NCI-H2196 treated with DMSO at 0.1 percent for 48 hours (cell line): Measurements from ENCODE around the gene SPG11.
"Not testable (repeated sequence)": the region's sequence is repeated elsewhere in the genome, so short reads cannot be mapped to it uniquely, and the experiment has no call there.

ENCODE experiments used
- DNase-seq: peaks from one replicate; lab custom pipeline; 2025; ENCODE audit not compliant: unreplicated experiment; lab: John Stamatoyannopoulos, UW

Gene SPG11

DNA sequence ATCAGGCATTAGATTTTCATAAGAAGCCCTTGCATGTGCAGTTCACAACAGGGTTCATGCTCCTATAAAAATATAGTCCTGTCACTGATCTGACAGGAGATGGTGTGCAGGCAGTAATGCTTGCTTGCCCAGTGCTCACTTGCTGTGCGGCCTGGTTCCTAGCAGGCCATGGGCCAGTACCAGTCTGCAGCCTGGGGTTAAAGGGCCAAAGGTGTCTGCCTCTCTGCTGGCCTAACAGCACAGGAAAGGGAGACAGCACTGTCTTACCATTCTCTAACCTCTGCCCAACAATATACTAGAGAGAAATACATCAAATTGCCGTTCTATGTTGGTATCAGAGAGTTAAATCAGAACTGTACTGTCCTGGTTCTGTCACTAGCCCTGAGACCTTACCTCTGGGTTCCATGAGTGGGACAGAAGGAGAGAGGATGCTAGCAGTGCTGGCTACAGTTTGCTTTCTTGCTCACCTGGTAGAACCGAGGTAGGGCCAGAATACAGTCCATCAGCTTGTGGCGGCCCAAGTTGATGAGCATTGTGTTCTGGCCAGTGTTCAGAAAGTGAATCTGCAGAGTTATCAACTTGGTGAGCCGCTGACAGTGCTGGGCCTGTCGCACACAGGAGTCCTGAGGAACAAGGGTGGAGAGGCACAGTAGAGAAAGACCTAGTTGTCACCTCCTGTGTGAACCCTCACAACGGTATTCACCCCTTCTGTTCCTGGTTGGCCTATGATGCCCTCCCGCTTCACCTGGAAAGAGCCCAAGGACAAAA lies 97.9 kb downstream of the SPG11 start:
- DNase-seq: no peak

DNA sequence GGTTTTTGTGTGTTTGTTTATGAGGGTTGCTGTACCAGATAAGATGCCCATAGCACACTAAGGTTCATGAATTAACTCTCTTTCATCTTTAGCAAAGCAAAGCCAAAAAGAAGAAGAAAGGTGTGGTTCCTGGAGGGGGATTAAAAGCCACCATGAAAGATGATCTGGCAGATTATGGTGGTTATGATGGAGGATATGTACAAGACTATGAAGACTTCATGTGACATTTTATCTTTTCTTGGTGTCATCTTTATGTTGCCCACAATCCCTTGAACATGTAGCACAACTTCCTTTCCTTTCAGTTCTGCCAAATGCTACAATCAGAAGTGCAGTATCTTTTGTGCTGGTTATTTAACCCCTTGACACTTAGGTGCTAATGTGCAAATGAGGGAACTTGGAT lies 102.5 kb downstream of the SPG11 start:
- not testable (repeated sequence) for DNase-seq

DNA sequence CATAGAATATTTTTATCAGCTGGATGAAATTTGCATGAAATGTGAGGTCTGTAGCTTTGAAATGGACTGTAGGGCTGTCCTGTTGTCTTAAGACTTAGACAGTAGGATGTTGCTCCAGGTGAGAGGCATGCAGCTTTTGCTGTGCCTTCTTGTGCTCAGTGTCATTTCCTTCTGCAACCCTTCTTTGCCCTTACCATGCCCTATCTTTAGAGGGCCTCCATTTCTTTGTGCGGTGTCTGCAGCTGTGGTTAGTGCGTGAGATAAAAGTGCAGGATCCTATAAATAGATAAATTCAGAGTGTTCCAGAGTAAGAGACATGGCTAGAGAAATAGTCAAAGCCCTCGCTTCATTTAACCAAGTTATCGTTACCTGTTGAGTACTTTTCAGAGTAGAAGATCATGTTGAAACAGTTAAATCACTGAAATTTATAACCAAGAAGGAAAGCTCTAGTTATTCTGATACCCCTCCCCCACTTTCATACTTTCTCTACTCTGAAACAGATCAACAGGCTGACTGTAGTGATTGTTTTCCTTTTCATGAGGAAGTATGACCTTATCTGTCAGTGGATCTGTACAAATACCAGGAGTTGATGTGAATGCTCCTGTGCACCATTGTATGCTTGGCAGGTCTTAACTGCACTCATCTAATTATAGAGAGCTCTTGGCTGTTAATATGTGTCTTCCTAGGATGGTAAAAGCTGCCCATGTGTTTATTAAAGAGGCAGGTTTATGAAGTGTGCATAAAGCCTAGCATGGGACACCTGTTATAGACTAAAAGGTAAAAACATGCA lies 108.3 kb downstream of the SPG11 start:
- DNase-seq: no peak

DNA sequence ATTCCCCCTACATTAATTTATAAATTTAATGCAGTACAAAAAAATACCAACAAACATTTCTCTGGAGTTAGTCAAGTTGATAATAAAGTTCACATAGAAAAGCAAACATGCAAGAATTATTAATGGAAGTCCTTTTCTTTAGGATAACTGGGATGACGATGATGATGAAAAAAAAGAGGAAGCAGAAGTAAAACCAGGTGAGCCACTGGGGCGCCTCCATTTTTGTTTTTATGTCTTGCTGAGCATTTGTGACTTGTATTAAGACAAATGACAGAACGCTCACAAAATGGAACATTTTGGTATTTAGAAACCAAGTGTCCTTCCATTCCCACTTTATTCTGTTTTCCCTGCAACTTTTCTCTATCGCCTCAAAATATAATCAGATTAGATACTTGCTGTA lies 112.7 kb downstream of the SPG11 start:
- no peak for DNase-seq

DNA sequence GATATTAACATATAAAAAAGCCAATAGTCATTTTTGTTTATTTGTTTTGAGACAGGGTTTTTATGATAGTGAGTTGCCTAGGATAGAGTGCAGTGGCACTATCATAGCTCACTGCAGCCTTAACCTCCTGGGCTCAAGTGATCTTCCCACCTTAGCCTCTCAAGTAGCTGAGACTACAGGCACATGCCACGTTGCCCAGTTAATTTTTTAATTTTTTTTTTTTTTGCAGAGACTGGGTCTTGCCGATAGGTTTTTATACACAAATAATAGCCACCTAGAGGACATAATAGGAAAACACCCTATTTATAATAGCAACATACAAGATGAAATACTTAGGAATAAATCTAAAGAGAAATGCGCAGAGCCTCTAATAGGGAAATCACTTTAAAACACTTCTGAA lies 113.2 kb downstream of the SPG11 start:
- DNase-seq: no peak

DNA sequence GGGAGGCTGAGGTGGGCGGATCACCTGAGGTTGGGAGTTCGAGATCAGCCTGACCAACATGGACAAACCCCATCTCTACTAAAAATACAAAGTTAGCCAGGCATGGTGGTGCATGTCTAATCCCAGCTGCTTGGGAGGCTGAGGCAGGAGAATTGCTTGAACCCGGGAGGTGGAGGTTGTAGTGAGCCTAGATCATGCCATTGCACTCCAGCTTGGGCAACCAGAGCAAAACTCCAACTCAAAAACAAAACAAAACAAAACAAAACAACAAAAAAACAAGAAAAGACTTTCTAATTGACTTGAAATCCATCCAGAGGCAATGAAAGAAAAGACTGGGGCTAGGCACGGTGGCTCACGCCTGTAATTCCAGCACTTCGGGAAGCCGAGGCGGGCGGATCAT lies 114.3 kb downstream of the SPG11 start:
- not testable (repeated sequence) for DNase-seq

DNA sequence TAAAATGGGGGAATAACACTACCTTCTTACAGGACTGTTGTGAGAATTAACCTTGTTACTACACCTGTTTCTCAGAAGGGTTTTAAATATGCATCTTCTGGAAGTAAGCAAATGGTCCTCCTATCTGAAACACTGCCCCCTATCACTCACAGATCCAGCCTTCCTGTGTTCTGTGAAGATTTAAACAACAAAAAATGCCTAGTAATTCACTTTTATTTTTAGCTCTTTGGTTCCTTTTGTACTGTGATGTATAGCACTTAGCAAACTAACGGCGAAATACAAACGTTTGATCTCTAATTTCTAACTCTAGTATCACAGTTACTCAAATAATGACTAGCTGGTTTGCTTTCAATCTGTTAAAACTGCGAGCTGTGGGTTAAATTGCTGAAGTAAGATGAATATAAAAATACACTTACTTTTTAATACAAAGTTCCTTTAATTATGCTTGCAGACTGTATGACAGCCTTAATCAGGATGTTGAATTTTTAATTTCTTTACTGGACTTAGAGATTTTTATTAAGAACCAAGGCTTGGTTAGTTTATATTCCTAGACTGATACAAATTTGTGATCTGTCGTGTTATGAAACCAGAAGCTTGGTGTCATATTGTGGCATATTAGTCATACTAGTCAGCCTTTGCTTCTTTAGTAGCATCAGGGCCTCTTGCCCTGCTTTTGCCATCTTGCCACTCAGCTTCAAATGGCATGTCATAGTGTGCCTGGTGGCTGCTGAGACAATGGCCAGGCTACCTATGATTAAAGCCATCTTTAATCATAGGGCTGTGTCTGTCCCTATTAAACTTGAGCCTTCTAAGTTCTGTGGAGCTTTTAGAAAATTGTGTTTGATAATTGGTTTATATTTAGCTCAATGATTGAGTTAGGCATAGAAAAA lies 117.3 kb downstream of the SPG11 start:
- no peak for DNase-seq

DNA sequence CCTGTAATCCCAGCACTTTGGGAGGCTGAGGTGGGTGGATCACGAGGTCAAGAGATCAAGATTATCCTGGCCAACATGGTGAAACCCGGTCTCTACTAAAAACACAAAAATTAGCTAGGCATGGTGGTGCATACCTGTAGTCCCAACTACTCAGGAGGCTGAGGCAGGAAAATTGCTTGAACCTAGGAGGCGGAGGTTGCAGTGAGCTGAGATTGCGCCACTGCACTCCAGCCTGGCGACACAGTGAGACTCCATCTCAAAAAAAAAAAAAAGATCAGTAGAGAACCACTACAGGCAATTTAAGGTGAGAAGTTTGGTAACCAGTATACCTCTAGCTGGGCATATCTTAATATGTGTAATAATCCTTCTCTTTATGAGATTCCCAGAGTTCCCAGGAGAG lies 118.7 kb downstream of the SPG11 start:
- not testable (repeated sequence) for DNase-seq

DNA sequence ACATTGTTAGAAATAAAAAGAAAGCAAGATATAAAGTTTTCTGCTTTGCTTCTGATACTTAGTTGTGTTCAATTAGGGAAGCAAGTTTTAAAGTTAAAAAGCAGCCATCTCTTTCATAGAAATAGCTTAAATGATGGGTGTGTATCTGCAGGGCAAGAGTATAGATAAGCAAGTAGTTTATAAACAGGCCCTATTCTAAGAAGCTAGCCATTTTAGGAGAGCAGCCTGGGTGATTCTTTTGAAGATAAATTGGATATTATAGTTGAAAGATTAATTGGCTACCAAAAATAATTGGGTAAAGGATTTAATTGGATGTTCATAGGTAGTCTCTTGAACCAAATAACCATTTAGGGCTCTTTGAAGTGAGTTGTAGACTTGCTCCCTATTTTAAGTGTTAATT lies 120.9 kb downstream of the SPG11 start:
- DNase-seq: no peak

DNA sequence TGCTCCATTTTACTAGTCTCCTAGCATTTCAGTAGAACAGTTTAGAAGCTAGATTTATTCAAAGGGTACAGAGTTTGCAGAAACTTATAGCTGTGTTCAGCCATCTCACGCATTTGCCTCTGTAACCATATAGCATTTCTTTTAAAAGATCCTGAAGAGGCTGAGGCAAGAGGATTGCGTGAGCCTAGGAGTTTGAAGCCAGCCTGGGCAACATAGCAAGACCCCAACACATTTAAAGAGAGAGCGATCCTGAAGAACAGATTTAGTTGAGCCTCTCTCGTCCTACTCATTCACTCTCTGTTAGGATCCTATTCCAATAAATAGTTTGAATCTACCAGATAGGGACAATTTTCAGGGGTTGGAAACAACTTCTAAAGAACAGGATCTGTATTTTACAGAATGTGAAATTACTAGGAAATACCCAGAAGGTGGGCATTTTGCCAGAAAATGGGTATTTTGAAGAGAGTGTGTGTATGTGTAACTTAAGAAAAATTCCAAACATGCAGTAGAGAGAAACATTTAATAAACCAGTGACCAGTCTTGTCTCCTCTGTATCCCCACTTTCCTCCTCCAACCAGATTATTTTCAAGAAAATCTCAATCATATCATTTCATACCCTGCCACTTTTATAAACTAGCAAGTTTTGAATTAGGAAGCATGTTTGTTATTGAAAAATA lies 122.0 kb downstream of the SPG11 start:
- DNase-seq: no peak

DNA sequence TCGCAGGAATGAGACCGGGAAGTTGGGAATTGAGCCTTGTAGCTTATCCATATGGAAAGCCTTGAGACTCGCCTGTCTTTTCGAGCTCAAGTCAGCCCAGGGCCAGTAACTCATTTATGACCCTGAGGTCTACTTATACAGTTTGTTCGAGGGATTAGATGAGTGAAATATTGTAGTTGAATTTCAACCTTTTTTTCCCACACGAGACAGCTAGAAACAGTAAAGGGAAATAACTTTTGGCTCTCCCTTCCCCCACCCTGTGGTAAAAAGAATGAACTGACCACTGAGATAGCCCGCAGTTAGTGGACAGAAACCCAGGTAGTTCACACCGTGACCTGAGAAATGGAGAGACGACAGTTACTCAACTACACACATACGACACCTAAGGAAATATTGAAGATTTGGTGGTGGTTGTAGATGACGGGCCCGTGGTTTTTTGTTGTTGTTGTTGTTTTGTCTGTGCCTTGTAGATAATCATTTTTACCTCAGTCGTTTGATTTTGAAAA lies 125.7 kb downstream of the SPG11 start:
- no peak for DNase-seq

DNA sequence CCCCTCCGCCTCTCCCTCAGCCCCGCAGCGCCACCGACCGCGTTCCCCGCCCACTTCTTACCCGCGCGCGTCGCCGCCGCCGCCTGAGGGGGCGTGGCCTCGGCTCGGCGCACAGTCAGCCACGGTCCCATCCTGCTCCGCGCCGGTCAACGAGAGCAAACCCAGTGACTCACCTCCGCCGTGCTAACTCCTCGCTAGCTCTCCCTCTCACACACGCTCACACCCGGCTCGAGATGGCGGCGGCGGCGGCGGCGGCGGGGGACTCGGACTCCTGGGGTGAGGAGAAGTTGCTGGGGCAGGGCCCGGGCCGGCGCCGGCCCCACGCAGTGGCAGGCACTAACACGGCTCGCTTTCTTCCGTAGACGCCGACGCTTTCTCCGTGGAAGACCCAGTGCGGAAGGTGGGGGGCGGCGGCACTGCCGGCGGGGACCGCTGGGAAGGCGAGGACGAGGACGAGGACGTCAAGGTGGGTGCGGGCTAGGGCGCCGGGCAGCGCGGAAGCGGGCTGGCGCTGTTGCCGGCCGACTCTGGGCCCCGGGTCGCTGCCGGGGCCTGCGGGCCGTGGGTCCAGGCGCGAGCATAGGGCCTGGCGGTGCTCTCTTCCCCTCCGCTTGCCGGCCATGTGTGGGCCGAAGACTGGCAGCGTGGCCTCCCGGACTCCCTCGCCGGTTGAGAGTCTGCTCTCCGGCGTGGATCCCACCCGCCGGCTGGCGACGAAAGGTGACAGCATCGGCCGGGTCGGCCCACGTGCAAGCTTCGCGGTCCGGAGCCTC lies 126.3 kb downstream of the SPG11 start, which contains the start of gene EIF3J:
Gene EIF3J (plus strand): TSS at position 186 of the 773 bp plus-strand sequence. CDS start 48 bp downstream, at position 234.
- peak; percentile 71 for DNase-seq

DNA sequence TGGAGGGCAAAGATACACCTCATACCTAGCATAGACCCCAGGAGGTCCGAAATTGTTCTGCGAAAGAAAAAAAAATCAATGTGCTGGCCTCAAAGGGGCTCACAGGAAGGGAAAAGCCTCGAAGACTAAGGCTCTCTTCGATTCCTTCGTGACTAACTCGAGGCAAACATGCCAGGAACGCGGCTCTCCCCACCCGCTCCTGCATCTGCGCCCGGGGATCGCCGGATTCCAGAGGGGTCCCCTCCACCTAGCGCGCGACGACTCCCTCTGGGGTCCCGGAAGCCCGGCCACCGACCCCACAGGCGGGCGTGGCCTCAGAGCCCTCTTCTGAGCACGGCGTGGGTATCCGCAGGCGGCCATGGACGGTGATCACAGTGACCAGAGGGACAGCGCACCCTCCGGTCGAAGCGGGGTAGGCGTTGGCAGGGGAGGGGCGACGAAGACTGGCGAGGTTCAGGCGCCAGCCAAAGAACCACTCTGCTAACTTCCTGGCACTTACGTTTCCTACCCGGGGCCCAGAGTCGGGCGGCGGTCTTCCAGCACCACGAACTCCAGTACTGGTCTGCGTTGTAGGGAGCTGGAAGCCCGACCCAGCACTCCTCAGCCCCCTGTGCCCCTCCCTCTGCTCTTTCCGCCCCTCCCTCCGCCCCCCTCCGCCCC lies 127.0 kb downstream of the SPG11 start:
- DNase-seq: peak; percentile 67

DNA sequence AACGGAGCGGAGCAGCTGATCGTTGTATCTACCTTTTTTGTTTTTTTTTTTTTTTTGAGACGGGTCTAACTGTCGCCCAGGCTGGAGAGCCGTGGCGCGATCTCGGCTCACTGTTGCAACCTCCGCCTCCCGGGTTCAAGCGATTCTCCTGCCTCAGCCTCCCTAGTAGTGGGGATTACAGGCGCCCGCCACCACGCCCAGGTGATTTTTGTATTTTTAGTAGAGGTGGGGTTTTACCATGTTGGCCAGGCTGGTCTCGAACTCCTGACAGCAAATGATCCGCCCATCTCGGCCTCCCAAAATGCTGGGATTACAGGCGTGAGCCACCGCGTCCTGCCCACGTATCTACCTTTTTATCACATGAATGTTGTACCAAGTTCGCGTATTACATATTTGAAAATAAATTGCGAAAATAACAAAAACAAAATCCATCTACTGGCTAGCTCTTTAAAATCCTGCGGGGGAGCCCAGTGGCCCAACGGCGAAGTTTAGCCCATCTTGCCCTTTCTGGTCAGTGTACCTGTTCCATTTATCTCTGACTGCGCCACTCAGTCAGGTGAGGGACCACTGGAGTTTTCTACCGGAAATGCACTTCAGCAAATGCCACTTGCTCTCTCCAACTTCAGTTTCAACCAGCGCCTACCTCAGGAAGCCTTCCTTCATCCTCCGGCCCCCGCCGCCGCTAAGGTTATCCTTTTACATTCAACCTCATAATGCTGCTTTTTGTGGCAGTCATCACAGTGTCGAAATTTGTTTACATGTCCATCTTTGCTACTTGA lies 127.8 kb downstream of the SPG11 start:
- no peak for DNase-seq

DNA sequence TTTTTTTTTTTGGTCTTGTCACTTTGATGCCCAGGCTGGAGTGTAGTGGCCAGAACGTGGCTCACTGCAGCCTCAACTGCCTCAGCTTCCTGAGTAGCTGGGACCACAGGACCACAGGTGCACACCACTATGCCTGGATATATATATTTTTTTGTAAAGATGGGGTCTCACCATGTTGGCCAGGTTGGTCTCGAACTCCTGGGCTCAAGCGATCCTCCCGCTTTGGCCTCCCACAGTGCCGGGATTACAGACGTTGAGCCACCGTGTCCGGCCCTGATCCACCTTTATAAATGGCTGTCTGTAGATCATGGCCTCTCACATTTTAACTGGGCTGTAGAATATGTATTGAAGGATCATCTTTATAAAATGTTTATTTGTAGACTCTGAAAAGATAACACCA lies 128.4 kb downstream of the SPG11 start:
- DNase-seq: no peak

DNA sequence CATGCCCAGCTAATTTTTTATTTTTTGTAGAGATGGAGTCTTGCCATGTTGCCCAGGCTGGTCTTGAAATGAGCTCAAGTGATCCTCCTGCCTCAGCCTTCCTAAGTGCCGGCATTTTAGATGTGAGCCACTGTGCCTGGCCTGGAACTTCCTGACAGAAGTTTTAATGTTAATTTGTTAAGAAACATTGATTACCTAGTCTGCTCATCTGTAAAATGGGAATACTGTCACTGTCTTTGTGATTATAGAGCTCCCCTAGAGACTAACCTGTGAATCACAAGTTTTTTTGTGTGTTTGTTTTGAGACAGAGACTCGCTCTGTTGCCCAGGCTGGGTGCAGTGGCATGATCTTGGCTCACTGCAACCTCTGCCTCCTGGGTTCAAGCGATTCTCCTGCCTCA lies 130.8 kb downstream of the SPG11 start:
- no peak for DNase-seq

DNA sequence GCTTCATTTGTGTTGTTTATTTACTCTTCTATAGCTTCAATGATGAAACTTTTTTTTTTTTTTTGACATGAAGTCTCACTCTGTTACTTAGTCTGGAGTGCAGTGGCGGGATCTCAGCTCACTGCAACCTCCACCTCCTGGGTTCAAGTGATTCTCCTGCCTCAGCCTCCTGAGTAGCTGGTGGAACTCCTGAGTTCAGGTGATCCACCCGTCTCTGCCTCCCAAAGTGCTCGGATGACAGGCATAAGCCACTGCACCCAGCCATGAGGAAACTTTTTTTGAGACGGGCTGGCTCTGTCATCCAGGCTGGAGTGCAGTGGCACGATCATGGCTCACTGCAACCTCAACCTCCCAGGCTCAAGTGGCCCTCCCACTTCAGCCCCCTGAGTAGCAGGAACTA lies 131.2 kb downstream of the SPG11 start:
- not testable (repeated sequence) for DNase-seq

DNA sequence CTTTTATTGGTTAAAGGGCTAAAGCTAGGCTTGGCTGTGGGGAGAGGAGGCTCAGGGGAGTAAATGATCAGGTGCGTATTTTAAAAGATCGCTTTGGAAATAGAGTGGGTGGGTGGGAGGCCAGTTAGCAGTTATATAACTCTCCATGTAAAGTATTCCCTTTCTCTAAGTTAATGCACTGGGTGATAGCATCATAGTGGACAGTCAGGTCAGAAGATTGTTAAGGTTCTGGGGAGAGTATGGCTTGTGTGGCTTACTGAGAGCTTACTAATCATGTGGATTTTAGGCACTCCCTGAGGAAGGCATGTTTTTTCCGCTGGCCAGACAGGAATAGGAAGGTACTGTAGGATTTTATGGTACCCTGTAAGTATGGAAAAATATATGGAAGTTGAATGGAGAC lies 132.8 kb downstream of the SPG11 start:
- DNase-seq: no peak
